Stimulated activated naive CD8-positive, alpha-beta T cell treated with anti-CD3 and anti-CD28 coated beads, Interleukin-15, Interleukin-2, amounts not matched to agents 100 ng/mL and 50 ng/mL, for 24 hours (primary cell): ENCODE measurements around the gene RHBDD3.

Source experiments
- H3K27ac Mint-ChIP-seq: one replicate; pipeline ENCODE4 v1.8.0; 2021; ENCODE audit warnings: mild to moderate bottlenecking, mixed read lengths
- H3K27me3 Mint-ChIP-seq: one replicate; pipeline ENCODE4 v1.8.0; 2021; ENCODE audit warnings: mixed read lengths
- H3K36me3 Mint-ChIP-seq: one replicate; pipeline ENCODE4 v1.8.0; 2021; ENCODE audit warnings: low read depth, mixed read lengths
- H3K4me1 Mint-ChIP-seq: one replicate; pipeline ENCODE4 v1.8.0; 2021; ENCODE audit warnings: low read depth, mixed read lengths
- H3K4me3 Mint-ChIP-seq: one replicate; pipeline ENCODE4 v1.8.0; 2021; ENCODE audit warnings: mild to moderate bottlenecking, mixed read lengths
- H3K9me3 Mint-ChIP-seq: one replicate; pipeline ENCODE4 v1.8.0; 2021; ENCODE audit warnings: mixed read lengths

RHBDD3 gene

GRCh38 chr22:29308791-29309262, 41.0 kb upstream of the RHBDD3 start:
- peaks cover 36% of the 10 kb centered on the region for H3K4me1 Mint-ChIP-seq
- no peak overlapping the region for H3K4me3 Mint-ChIP-seq
- H3K27ac Mint-ChIP-seq = no peak overlapping the region
- H3K9me3 Mint-ChIP-seq = no peaks in the 10 kb centered on the region
- H3K36me3 Mint-ChIP-seq = no peaks in the 10 kb centered on the region
- H3K27me3 Mint-ChIP-seq = peaks cover 40% of the 10 kb centered on the region

DNA sequence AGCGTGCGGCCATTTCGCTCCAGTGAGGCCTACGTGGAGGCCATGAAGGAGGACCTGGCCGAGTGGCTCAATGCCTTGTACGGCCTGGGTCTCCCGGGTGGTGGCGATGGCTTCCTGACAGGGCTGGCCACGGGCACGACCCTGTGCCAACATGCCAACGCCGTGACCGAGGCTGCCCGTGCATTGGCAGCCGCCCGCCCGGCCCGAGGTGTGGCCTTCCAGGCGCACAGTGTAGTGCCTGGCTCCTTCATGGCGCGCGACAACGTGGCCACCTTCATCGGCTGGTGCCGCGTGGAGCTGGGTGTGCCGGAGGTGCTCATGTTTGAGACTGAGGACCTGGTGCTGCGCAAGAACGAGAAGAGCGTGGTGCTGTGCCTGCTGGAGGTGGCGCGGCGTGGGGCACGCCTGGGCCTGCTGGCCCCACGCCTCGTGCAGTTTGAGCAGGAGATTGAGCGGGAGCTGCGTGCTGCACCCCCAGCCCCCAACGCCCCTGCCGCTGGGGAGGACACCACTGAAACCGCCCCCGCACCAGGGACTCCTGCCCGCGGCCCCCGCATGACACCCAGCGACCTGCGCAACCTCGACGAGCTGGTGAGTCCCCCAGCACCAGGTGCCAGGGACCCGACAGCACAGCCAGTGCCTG, 40.5 kb upstream of the RHBDD3 start:
- Mint-ChIP-seq H3K4me1 (peaks cover 31% of the 10 kb centered on the region), H3K36me3 (no peaks in the 10 kb centered on the region), H3K4me3 (no peak overlapping the region), H3K27me3 (peaks cover 35% of the 10 kb centered on the region), H3K9me3 (no peaks in the 10 kb centered on the region), H3K27ac (no peak overlapping the region)

DNA sequence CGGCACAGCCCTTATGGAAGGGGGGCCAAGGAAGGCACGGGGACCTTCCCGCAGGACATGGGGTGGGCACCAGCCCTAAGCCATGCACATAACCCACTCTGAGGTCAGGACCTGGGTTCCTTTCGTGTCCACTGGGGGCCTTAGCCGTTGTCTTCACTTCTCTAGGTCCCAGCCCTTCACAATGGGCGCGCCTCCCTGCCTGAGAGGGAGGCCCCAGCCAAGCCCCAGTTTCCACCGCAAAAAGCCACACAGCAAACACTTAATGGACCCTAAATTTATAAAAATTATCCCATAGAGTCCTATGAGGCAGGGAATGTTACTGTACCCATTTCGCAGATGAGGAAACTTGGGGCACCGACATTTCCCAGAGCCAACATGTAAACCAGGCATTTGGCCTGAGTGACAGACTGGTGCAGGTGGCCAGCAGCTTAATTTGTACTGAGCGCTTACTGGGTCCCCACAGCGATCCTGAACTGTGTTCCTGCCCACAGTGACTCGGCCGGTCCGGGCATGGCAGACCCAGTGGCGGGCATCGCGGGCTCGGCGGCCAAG, 39.9 kb upstream of the RHBDD3 start:
- Mint-ChIP-seq H3K36me3 (no peaks in the 10 kb centered on the region), H3K9me3 (no peaks in the 10 kb centered on the region), H3K4me1 (peaks cover 25% of the 10 kb centered on the region), H3K27me3 (peaks cover 29% of the 10 kb centered on the region), H3K27ac (no peak overlapping the region), H3K4me3 (peak overlapping the region; percentile 76)

DNA sequence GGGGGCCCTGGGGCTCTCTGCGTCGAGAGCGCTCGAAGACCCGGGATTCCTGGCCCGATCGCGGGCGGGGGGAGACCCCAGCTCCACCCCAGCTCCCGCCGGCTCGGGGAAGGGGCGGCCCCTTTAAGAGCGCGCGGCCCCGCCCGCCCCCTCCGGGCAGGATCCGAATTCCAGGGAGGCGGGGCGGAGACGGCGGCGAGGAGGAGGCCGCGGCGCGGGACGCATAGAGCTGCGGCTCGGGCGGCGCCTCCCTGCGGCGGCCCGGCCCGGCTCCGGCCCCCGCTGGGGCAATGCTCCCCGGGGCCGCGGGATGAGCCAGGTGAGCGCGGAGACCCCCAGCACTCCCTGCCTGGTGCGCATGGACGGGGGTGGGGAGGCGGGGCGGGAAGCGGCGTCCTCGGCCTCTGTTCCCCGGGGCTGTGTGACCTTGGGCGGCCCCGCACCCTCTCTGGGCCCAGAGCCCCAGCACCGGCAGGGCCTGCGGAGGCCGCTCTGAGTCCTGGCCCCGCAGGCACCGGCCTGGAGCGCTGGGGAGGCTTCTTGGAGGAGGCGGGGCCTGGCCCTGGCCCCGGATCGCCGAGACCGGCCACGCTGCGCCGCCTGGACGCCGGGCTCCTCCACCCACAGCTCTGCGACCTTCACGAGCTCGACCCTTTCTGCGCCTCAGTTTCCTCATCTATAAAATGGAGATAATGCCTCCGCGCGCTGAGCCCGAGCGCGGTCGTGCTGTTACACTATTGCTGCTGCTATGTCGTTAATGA, 39.2 kb upstream of the RHBDD3 start:
- H3K27ac Mint-ChIP-seq = no peak overlapping the region
- H3K27me3 Mint-ChIP-seq = peaks cover 22% of the 10 kb centered on the region
- no peaks in the 10 kb centered on the region for H3K9me3 Mint-ChIP-seq
- H3K4me1 Mint-ChIP-seq = peaks cover 23% of the 10 kb centered on the region
- H3K4me3 Mint-ChIP-seq = peak overlapping the region; percentile 76
- no peaks in the 10 kb centered on the region for H3K36me3 Mint-ChIP-seq

GRCh38 chr22:29306175-29306834, 38.5 kb upstream of the RHBDD3 start, which contains the start of gene GAS2L1:
GAS2L1 (plus strand) TSS chr22:29306650; CDS start chr22:29308106, 1,456 bp downstream.
- H3K9me3 Mint-ChIP-seq = no peaks in the 10 kb centered on the region
- H3K27me3 Mint-ChIP-seq = peaks cover 20% of the 10 kb centered on the region
- H3K36me3 Mint-ChIP-seq = no peaks in the 10 kb centered on the region
- H3K4me3 Mint-ChIP-seq = peak within 1 kb of the TSS; percentile 76
- peaks cover 23% of the 10 kb centered on the region for H3K4me1 Mint-ChIP-seq
- H3K27ac Mint-ChIP-seq = no peak within 1 kb of the TSS

GRCh38 chr22:29305836-29306174, 38.0 kb upstream of the RHBDD3 start:
- Mint-ChIP-seq H3K9me3 (no peaks in the 10 kb centered on the region), H3K27me3 (peaks cover 20% of the 10 kb centered on the region), H3K36me3 (peaks cover 5% of the 10 kb centered on the region), H3K27ac (no peak overlapping the region), H3K4me3 (peak overlapping the region; percentile 66), H3K4me1 (peaks cover 18% of the 10 kb centered on the region)

DNA sequence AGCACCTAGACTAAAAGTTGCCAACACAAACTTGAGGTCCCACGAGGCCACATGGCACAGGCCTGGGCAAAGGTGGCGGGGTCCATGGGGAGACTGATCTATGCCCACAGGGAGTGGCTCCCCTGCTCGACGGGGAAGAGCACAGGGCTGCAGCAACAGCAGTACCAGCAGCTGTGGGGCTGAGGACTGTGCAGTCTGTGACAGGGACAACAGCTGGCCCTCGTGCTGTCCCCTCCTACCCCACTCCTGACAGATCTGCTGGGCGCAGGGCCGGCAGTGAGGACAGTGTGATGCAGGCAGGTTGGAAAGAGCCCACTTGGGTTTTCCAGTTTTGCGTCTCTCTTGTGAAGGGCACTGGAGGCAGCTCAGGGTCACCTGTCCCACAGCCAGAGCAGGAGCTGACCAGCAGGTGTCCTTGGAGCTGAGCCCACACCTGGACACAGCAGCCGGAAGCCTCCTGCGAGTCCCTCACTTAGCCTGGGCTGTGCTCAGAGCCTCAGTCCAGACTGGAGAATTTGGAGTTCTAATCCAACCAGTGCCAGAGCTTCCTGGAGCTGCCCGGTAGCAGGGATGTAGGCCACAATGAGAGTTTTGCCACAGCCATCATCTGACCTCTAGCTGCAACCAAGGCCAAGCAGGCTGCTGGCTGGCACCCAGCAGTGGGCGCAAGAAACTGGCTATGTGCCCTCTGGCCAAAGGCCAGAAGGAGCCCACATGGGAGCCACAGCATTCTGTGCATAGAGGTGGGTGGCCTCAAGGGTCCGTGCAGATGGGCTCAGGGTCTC, 35.1 kb upstream of the RHBDD3 start:
- Mint-ChIP-seq H3K36me3 (peaks cover 34% of the 10 kb centered on the region), H3K9me3 (no peaks in the 10 kb centered on the region), H3K4me1 (peaks cover 11% of the 10 kb centered on the region), H3K27ac (no peak overlapping the region), H3K27me3 (peaks cover 20% of the 10 kb centered on the region), H3K4me3 (no peak overlapping the region)

DNA sequence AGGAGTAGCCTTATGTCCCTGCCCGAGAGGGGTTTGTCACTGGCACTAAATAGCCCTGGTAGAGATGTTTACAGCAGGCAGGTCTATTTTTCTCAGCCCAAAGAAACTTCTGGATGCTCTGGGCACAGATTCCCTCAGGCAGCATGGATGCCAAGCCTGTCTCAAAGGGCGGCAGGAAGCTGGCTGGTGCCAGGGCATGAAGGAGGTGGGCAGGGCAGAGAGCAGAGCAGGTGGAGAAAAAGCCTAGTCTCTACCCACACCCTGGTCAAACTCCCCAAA, 34.6 kb upstream of the RHBDD3 start:
- Mint-ChIP-seq H3K36me3 (peaks cover 39% of the 10 kb centered on the region), H3K4me3 (no peak overlapping the region), H3K4me1 (peaks cover 9% of the 10 kb centered on the region), H3K27ac (no peak overlapping the region), H3K27me3 (peaks cover 16% of the 10 kb centered on the region), H3K9me3 (no peaks in the 10 kb centered on the region)

DNA sequence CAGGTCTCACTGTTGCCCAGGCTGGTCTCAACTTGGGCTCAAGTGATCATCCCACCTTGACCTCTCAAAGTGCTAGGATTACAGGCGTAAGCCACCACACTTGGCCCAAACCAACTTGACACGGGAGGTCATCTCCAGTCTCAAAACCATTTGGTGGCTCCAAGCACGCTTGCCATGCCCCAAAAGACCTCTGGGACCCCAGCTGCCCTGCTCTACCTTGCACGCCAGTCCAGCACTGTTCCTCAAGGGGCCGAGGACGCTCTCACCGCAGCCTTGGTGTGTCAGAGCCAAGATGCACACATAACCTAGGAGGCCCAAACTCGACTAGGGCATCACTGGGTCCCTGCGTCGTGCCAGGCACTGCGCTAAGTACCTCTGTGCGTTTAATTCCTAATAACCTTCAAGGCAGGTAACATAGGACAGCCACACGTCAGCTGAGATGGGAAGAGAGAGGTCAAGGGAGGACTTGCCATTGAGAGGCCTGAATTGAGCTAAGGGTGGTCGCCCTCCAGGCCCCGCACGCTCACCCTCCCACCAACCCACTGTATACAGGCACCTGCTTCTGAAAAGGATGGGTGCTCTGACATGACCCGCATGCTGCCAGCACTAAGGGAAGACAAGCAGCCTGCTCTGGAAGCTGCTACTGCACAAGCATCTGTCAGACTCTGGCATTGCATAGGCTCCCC, 34.1 kb upstream of the RHBDD3 start:
- Mint-ChIP-seq H3K36me3 (peaks cover 44% of the 10 kb centered on the region), H3K4me1 (peaks cover 8% of the 10 kb centered on the region), H3K4me3 (no peak overlapping the region), H3K27me3 (peaks cover 15% of the 10 kb centered on the region), H3K27ac (no peak overlapping the region), H3K9me3 (no peaks in the 10 kb centered on the region)

DNA sequence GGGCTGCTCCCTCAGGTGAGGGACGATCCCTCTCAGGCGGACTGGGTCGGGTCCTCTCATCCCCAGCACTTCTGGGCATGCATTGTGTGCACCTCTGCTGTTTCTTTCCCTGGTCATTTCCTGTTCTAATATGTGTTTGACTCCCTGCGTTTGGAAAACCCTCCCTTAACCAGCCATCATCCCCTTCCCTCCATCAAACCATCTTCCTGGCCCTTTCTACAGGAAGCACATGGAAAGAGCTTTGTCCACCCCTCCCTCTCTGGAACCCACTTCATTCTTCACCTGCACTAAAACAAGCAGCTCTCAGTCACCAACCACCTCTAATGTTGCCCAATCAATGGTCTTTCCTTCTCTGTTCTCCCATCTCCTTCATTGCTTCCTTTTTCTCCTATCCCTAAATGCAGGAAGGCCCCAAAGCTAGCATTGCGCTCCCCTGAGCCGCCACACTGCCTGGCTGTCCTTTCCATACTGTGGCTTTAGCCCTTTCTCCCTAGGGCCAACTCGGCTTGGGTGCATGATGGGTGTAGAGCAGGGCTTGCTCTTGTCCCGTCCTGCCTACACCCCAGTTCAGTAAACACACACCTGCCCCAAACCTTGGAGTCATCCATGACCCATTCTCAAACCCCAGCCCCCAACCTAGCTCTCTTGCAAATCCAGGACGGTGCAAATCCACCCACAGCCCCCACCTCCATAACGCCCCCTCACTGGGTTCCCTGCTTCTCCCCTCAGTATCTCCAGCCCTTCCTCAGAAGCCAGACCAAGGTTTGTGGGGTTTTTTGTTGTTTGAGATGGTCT, 33.2 kb upstream of the RHBDD3 start:
- Mint-ChIP-seq H3K9me3 (no peaks in the 10 kb centered on the region), H3K27ac (peak overlapping the region; percentile 6), H3K4me3 (no peak overlapping the region), H3K27me3 (peaks cover 14% of the 10 kb centered on the region), H3K36me3 (peaks cover 53% of the 10 kb centered on the region), H3K4me1 (peaks cover 3% of the 10 kb centered on the region)

GRCh38 chr22:29300467-29300806, 32.7 kb upstream of the RHBDD3 start:
- no peaks in the 10 kb centered on the region for H3K9me3 Mint-ChIP-seq
- H3K36me3 Mint-ChIP-seq = peaks cover 58% of the 10 kb centered on the region
- peaks cover 11% of the 10 kb centered on the region for H3K27me3 Mint-ChIP-seq
- H3K4me1 Mint-ChIP-seq = no peaks in the 10 kb centered on the region
- H3K27ac Mint-ChIP-seq = no peak overlapping the region
- no peak overlapping the region for H3K4me3 Mint-ChIP-seq

DNA sequence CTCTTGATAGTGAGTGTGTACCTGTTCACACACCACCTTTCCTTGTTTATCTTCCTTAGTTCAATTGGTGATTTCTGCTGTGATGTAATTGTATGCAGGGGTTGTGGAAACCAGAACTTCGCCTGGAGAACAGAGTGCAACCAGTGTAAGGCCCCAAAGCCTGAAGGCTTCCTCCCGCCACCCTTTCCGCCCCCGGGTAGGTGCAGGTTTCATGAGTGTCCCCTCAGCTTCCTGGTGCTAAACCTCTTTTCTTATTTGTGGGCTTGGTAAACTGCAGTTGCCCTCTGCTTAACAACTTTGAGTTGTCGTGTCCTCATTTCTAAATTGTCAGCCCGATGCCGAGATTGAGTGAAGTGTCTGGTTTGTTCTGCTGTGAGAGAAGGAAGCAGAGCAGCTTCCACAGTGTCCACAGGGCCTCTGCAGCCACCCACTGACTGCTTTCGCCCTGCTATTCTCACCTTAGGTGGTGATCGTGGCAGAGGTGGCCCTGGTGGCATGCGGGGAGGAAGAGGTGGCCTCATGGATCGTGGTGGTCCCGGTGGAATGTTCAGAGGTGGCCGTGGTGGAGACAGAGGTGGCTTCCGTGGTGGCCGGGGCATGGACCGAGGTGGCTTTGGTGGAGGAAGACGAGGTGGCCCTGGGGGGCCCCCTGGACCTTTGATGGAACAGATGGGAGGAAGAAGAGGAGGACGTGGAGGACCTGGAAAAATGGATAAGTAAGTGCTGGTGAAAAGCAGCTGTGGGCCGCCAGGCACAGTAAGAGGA, 31.5 kb upstream of the RHBDD3 start:
- Mint-ChIP-seq H3K4me3 (no peak overlapping the region), H3K36me3 (peaks cover 67% of the 10 kb centered on the region), H3K9me3 (no peaks in the 10 kb centered on the region), H3K27ac (no peak overlapping the region), H3K27me3 (peaks cover under 1% of the 10 kb centered on the region), H3K4me1 (no peaks in the 10 kb centered on the region)

- Mint-ChIP-seq H3K9me3 (no peaks in the 10 kb centered on the region), H3K4me1 (no peaks in the 10 kb centered on the region), H3K27ac (no peak overlapping the region), H3K27me3 (no peaks in the 10 kb centered on the region), H3K36me3 (peaks cover 72% of the 10 kb centered on the region), H3K4me3 (no peak overlapping the region)
Measured at GRCh38 chr22:29298641-29299040, 30.9 kb upstream of the RHBDD3 start.
